H9 (cell line): ENCODE results near the gene RPL38. TPM values are rescaled to one million over a fixed set of nuclear protein-coding genes. Genes with fewer than 3 reads are reported as not detected.

Experiments
- DNase-seq: peaks from one replicate; pipeline ENCODE4 v3.0.0-alpha.2; 2017
- H2AFZ ChIP-seq: one replicate; pipeline ENCODE4 v1.6.1; 2013; ENCODE audit warnings: mild to moderate bottlenecking, low read length, control low read depth, moderate library complexity
- H2AK5ac ChIP-seq: 2 replicates; pipeline ENCODE4 v1.6.1; 2013; ENCODE audit warnings: low read length, control low read depth, mixed read lengths; ENCODE audit not compliant: insufficient read length
- H2BK120ac ChIP-seq: one replicate; pipeline ENCODE4 v1.6.1; 2013; ENCODE audit warnings: low read depth, mild to moderate bottlenecking, low read length, control low read depth, inconsistent platforms; ENCODE audit not compliant: poor library complexity, severe bottlenecking
- H2BK12ac ChIP-seq: 2 replicates; pipeline ENCODE4 v1.6.1; 2013; ENCODE audit warnings: low read length, control low read depth, mixed read lengths, low read depth; ENCODE audit not compliant: insufficient read length
- H2BK15ac ChIP-seq: 2 replicates; pipeline ENCODE4 v1.6.1; 2013; ENCODE audit warnings: low read depth, low read length, control low read depth
- H2BK20ac ChIP-seq: one replicate; pipeline ENCODE4 v1.6.1; 2013; ENCODE audit warnings: low read depth, mild to moderate bottlenecking, low read length, control low read depth, inconsistent platforms; ENCODE audit not compliant: poor library complexity, severe bottlenecking
- H2BK5ac ChIP-seq: 2 replicates; pipeline ENCODE4 v1.6.1; 2013; ENCODE audit warnings: low read length, control low read depth, mixed read lengths; ENCODE audit not compliant: insufficient read length
- H3K14ac ChIP-seq: 2 replicates; pipeline ENCODE4 v1.6.1; 2013; ENCODE audit warnings: low read length, control low read depth; ENCODE audit not compliant: insufficient read depth
- H3K18ac ChIP-seq: 2 replicates; pipeline ENCODE4 v1.6.1; 2013; ENCODE audit warnings: low read depth, mild to moderate bottlenecking, mixed read lengths, low read length, control low read depth; ENCODE audit not compliant: insufficient read length
- H3K23ac ChIP-seq: 2 replicates; pipeline ENCODE4 v1.6.1; 2013; ENCODE audit warnings: low read length, control low read depth, mixed read lengths, low read depth; ENCODE audit not compliant: insufficient read length
- H3K23me2 ChIP-seq: 2 replicates; pipeline ENCODE4 v1.6.1; 2013; ENCODE audit warnings: low read depth, mild to moderate bottlenecking, mixed read lengths, low read length, control low read depth; ENCODE audit not compliant: insufficient read length, poor library complexity, severe bottlenecking
- H3K27ac ChIP-seq: 2 replicates; pipeline ENCODE4 v1.5.1; 2013; ENCODE audit warnings: low read length, control low read depth, mixed read lengths, low read depth; ENCODE audit not compliant: insufficient read length
- H3K27me3 ChIP-seq: 2 replicates; pipeline ENCODE4 v1.6.1; 2013; ENCODE audit warnings: low read length, control low read depth, inconsistent platforms; ENCODE audit not compliant: insufficient read depth
- H3K4ac ChIP-seq: 2 replicates; pipeline ENCODE4 v1.6.1; 2013; ENCODE audit warnings: low read depth, mild to moderate bottlenecking, control low read depth, inconsistent platforms, low read length, moderate library complexity
- H3K4me1 ChIP-seq: 2 replicates; pipeline ENCODE4 v1.6.1; 2013; ENCODE audit warnings: low read length, control low read depth, inconsistent platforms; ENCODE audit not compliant: insufficient read depth
- H3K4me2 ChIP-seq: 2 replicates; pipeline ENCODE4 v1.6.1; 2013; ENCODE audit warnings: low read length, control low read depth, mixed read lengths; ENCODE audit not compliant: insufficient read length, insufficient read depth
- H3K56ac ChIP-seq: 2 replicates; pipeline ENCODE4 v1.6.1; 2013; ENCODE audit warnings: low read depth, mild to moderate bottlenecking, mixed read lengths, low read length, control low read depth; ENCODE audit not compliant: insufficient read length
- H3K79me1 ChIP-seq: 2 replicates; pipeline ENCODE4 v1.6.1; 2013; ENCODE audit warnings: low read depth, mild to moderate bottlenecking, moderate library complexity, low read length, control low read depth, inconsistent platforms; ENCODE audit not compliant: insufficient read depth, poor library complexity, severe bottlenecking
- H3K79me2 ChIP-seq: 2 replicates; pipeline ENCODE4 v1.6.1; 2013; ENCODE audit warnings: low read length, control low read depth, inconsistent platforms; ENCODE audit not compliant: insufficient read depth
- H3K9ac ChIP-seq: 2 replicates; pipeline ENCODE4 v1.6.1; 2013; ENCODE audit warnings: low read length, control low read depth, mixed read lengths; ENCODE audit not compliant: insufficient read length; ENCODE audit errors: extremely low read depth
- H3K9me3 ChIP-seq: one replicate; pipeline ENCODE4 v1.6.1; 2013; ENCODE audit warnings: low read depth, low read length, inconsistent platforms; ENCODE audit not compliant: control insufficient read depth
- H3T11ph ChIP-seq: one replicate; pipeline ENCODE4 v1.6.1; 2013; ENCODE audit warnings: mild to moderate bottlenecking, low read length, control low read depth, inconsistent platforms
- H4K20me1 ChIP-seq: one replicate; pipeline ENCODE4 v1.6.1; 2013; ENCODE audit not compliant: control insufficient read depth, insufficient read length, insufficient read depth
- H4K5ac ChIP-seq: 2 replicates; pipeline ENCODE4 v1.6.1; 2013; ENCODE audit warnings: low read depth, mild to moderate bottlenecking, mixed read lengths, low read length, control low read depth; ENCODE audit not compliant: insufficient read length
- H4K8ac ChIP-seq: replicated peaks from 2 replicates; pipeline ENCODE4 v1.6.1; 2013; ENCODE audit warnings: low read length, control low read depth, mixed read lengths, low read depth; ENCODE audit not compliant: insufficient read length
- H4K91ac ChIP-seq: 2 replicates; pipeline ENCODE4 v1.6.1; 2013; ENCODE audit warnings: low read depth, mild to moderate bottlenecking, moderate library complexity, mixed read lengths, low read length, control low read depth; ENCODE audit not compliant: insufficient read length
- H3K27ac Mint-ChIP-seq, 3 experiments: 2 replicates in 2 of 3; 3 replicates in 1 of 3; pipeline ENCODE4 v1.8.0; 2020 to 2021; ENCODE audit warnings: mixed read lengths in 3 of 3, mild to moderate bottlenecking in 1 of 3, moderate library complexity in 1 of 3
- H3K27me3 Mint-ChIP-seq: 2 replicates; pipeline ENCODE4 v1.8.0; 2021; ENCODE audit warnings: low read depth, mild to moderate bottlenecking, moderate library complexity, mixed read lengths
- H3K36me3 Mint-ChIP-seq, 3 experiments: 2 replicates in 2 of 3; 3 replicates in 1 of 3; pipeline ENCODE4 v1.8.0; 2020 to 2021; ENCODE audit warnings: low read depth in 3 of 3, mixed read lengths in 3 of 3; ENCODE audit not compliant: insufficient read depth in 1 of 3
- H3K4me1 Mint-ChIP-seq, 2 experiments: 2 replicates each; pipeline ENCODE4 v1.8.0; 2020; ENCODE audit warnings: mixed read lengths in 2 of 2
- H3K4me3 Mint-ChIP-seq, 2 experiments: 2 replicates in 1 of 2; 3 replicates in 1 of 2; pipeline ENCODE4 v1.8.0; 2020 to 2021; ENCODE audit warnings: mild to moderate bottlenecking in 2 of 2, mixed read lengths in 2 of 2, moderate library complexity in 1 of 2
- H3K9me3 Mint-ChIP-seq, 2 experiments: 2 replicates in 1 of 2; 3 replicates in 1 of 2; pipeline ENCODE4 v1.8.0; 2020; ENCODE audit warnings: mild to moderate bottlenecking in 2 of 2, mixed read lengths in 2 of 2, moderate library complexity in 1 of 2
- CTCF ChIP-seq: fragments of 200-600 bp; sonication (generic); conservative IDR thresholded peaks from 3 replicates; pipeline ENCODE4 v1.8.0; 2021; ENCODE audit warnings: antibody characterized with exemption, mild to moderate bottlenecking
- WGBS: extraction: QIAGEN DNeasy Blood & Tissue Kit; methylation state at CpG from one replicate; pipeline ENCODE4 v1.1.7; 2013; ENCODE audit warnings: missing lambda C conversion rate, low lambda C conversion rate, mixed read lengths; ENCODE audit not compliant: insufficient read length; ENCODE audit errors: extremely low coverage; 5-methylcytosine and 5-hydroxymethylcytosine counted together
- total RNA-seq: library from RNA; stranded (reverse); gene quantifications from 2 replicates; pipeline ENCODE4 v1.2.1, GENCODE V29; 2021

RPL38 gene
- total RNA-seq, 1 experiment from 2014 or later = 1,358 TPM

- no peak overlapping the region for H2BK12ac ChIP-seq
- Mint-ChIP-seq H3K4me1 (peaks cover 5 to 20% of the 10 kb centered on the region in 2 experiments), H3K9me3 (no peaks in the 10 kb centered on the region), H3K4me3 (no peak overlapping the region), H3K27ac (no peak overlapping the region), H3K27me3 (peaks cover 56% of the 10 kb centered on the region), H3K36me3 (no peaks in the 10 kb centered on the region)
- no peak overlapping the region for H2BK20ac ChIP-seq
- no peak for TF ChIP-seq CTCF
- H3K79me1 ChIP-seq = no peaks in the 10 kb centered on the region
- H2BK15ac ChIP-seq = no peak overlapping the region
- no peaks in the 10 kb centered on the region for H3K23me2 ChIP-seq
- no peaks in the 10 kb centered on the region for H3K79me2 ChIP-seq
- H4K5ac ChIP-seq = no peak overlapping the region
- H3K27me3 ChIP-seq = no peaks in the 10 kb centered on the region; the same call in 1 of the 2 replicates
- DNase-seq = no peak
- no peaks in the 10 kb centered on the region for H3K4me1 ChIP-seq
- H3K14ac ChIP-seq = no peak overlapping the region; the same call in 1 of the 2 replicates
- H3K9ac ChIP-seq = no peak overlapping the region
- H4K8ac ChIP-seq = no peak overlapping the region
- no peak overlapping the region for H2AFZ ChIP-seq
- H3K56ac ChIP-seq = no peak overlapping the region
- H2BK120ac ChIP-seq = no peak overlapping the region
- WGBS = no CpG with 5 or more reads among the region's 30 CpGs
- no peak overlapping the region for H2BK5ac ChIP-seq
- no peak overlapping the region for H3K18ac ChIP-seq
- no peak overlapping the region for H3T11ph ChIP-seq
- no peak overlapping the region for H2AK5ac ChIP-seq
- no peak overlapping the region for H3K23ac ChIP-seq
- no peaks in the 10 kb centered on the region for H4K20me1 ChIP-seq
- no peak overlapping the region for H3K4me2 ChIP-seq
- no peaks in the 10 kb centered on the region for H3K9me3 ChIP-seq
- no peak overlapping the region for H3K27ac ChIP-seq
- no peak overlapping the region for H3K4ac ChIP-seq
- H4K91ac ChIP-seq = no peak overlapping the region
Observed at GRCh38 chr17:74196541-74197317, 6.7 kb upstream of the RPL38 start.
